ENCODE data around the gene SLIT3. TPM values are rescaled to one million over a fixed set of nuclear protein-coding genes. Genes with fewer than 3 reads are reported as not detected.

The SLIT3 gene
- total RNA-seq, 4 donors from 2014 or later: 28.4 to 77.2 (median 63.8) TPM

GRCh38 chr5:168944004-168944403 is 356.9 kb downstream of the SLIT3 start:
- no peak overlapping the region for H3K4me3 ChIP-seq (replicated peaks in 1 of 3)
- peaks cover 0 to 5% of the 10 kb centered on the region in 2 donors for H3K4me1 ChIP-seq
- intact Hi-C loops (cut with DNase I): no loop called here
- WGBS, 2 donors: 75 to 78% methylated on average over 5 of the region's 5 CpGs
- TF ChIP-seq, protein P1, sequence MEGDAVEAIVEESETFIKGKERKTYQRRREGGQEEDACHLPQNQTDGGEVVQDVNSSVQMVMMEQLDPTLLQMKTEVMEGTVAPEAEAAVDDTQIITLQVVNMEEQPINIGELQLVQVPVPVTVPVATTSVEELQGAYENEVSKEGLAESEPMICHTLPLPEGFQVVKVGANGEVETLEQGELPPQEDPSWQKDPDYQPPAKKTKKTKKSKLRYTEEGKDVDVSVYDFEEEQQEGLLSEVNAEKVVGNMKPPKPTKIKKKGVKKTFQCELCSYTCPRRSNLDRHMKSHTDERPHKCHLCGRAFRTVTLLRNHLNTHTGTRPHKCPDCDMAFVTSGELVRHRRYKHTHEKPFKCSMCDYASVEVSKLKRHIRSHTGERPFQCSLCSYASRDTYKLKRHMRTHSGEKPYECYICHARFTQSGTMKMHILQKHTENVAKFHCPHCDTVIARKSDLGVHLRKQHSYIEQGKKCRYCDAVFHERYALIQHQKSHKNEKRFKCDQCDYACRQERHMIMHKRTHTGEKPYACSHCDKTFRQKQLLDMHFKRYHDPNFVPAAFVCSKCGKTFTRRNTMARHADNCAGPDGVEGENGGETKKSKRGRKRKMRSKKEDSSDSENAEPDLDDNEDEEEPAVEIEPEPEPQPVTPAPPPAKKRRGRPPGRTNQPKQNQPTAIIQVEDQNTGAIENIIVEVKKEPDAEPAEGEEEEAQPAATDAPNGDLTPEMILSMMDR (IDR thresholded peaks at IDR 0.05): no peak
- TF ChIP-seq POLR2A (IDR thresholded peaks at IDR 0.05): no peak
- H3K36me3 ChIP-seq: no peaks in the 10 kb centered on the region
- no peak for DNase-seq
- no peaks in the 10 kb centered on the region for H3K27me3 ChIP-seq
- H3K27ac ChIP-seq: no peak overlapping the region
- no peaks in the 10 kb centered on the region for H3K9me3 ChIP-seq

GRCh38 chr5:168943091-168943884 is 357.7 kb downstream of the SLIT3 start:
- H3K4me3 ChIP-seq (replicated peaks in 1 of 3): no peak overlapping the region
- H3K27me3 ChIP-seq: no peaks in the 10 kb centered on the region
- H3K9me3 ChIP-seq: no peaks in the 10 kb centered on the region
- DNase-seq: no peak
- no peaks in the 10 kb centered on the region for H3K4me1 ChIP-seq
- intact Hi-C loops (cut with DNase I): no loop called here
- no peaks in the 10 kb centered on the region for H3K36me3 ChIP-seq
- 77 to 84% methylated on average over 2 of the region's 2 CpGs for WGBS, 2 donors
- H3K27ac ChIP-seq: no peak overlapping the region
- no peak for TF ChIP-seq POLR2A (IDR thresholded peaks at IDR 0.05)
- TF ChIP-seq, protein P1 (IDR thresholded peaks at IDR 0.05): no peak

DNA sequence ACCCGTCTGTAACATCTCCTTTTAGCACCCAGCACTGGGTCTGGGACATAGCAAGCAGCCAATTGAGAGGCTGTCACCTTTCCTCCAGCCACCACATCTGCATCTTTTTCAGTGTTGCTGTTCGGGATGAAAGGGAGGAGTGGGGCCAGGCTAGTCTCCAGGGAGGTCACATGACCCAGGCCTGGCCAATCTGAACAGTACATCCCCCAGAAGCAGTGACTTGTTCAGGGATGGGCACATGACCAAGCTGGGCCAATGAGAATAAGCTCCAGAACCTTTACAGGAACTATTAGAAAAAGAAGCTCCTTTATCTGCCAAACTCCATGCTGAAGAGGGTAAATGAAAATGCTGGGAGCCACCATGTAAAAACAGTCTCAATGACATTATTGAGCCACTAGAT is 359.0 kb downstream of the SLIT3 start:
- intact Hi-C loops (cut with DNase I): no loop called here
- no peak for DNase-seq
- no peaks in the 10 kb centered on the region for H3K36me3 ChIP-seq
- H3K27ac ChIP-seq: no peak overlapping the region
- no peak for TF ChIP-seq POLR2A (IDR thresholded peaks at IDR 0.05)
- TF ChIP-seq, protein P1 (IDR thresholded peaks at IDR 0.05): no peak
- no peaks in the 10 kb centered on the region for H3K4me1 ChIP-seq
- H3K27me3 ChIP-seq: no peaks in the 10 kb centered on the region
- 68 to 80% methylated on average over 2 of the region's 2 CpGs for WGBS, 2 donors
- H3K9me3 ChIP-seq: no peaks in the 10 kb centered on the region
- H3K4me3 ChIP-seq (replicated peaks in 1 of 3): no peak overlapping the region

GRCh38 chr5:168940712-168941111 is 360.2 kb downstream of the SLIT3 start:
- no peak for DNase-seq
- Histone ChIP-seq H3K27ac (no peak overlapping the region), H3K4me1 (no peaks in the 10 kb centered on the region), H3K27me3 (no peaks in the 10 kb centered on the region), H3K36me3 (no peaks in the 10 kb centered on the region), H3K4me3 (replicated peaks in 1 of 3) (no peak overlapping the region), H3K9me3 (no peaks in the 10 kb centered on the region)
- 88 to 94% methylated on average over 4 of the region's 4 CpGs for WGBS, 2 donors
- TF ChIP-seq, protein P1 (IDR thresholded peaks at IDR 0.05): no peak
- TF ChIP-seq POLR2A (IDR thresholded peaks at IDR 0.05): no peak
- intact Hi-C loops (cut with DNase I): no loop called here

DNA sequence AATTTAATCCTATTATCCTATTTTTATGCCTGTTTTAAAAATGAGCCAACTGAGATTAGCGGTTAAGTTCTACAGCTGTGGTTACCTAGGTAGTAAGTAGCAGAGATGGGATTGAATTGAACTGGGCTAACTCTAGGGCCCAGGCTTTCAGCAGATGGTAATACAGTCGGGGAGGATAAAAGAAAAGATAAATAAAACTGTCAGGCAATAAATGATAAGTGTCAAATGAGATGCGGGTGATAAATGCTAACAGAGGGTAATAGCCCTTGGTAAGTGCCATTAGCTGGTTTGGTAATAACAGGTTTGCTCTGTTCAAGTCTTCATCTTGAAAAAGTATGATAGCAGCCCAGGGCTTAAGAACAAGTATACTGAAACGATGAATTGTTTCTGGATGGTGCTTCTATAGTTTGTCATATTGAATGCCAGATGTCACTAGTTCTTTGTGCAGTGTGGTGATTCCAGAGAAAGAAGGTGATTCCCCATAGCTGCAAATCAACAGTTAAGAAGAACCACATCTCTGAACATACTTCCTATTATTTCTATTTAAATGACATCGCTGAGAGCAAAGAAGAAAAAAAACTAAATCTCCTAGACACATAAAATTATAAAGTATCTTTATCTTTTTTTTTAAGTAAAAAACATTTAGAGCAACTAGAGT is 360.9 kb downstream of the SLIT3 start:
- intact Hi-C loops (cut with DNase I): no loop called here
- DNase-seq: no peak
- WGBS, 2 donors: 83 to 90% methylated on average over 5 of the region's 5 CpGs
- Histone ChIP-seq H3K36me3 (no peaks in the 10 kb centered on the region), H3K4me3 (replicated peaks in 1 of 3) (no peak overlapping the region), H3K9me3 (no peaks in the 10 kb centered on the region), H3K4me1 (no peaks in the 10 kb centered on the region), H3K27ac (no peak overlapping the region), H3K27me3 (no peaks in the 10 kb centered on the region)
- no peak for TF ChIP-seq POLR2A (IDR thresholded peaks at IDR 0.05)
- TF ChIP-seq, protein P1 (IDR thresholded peaks at IDR 0.05): no peak
